ENCODE measurements around the gene STPG3. TPM values are rescaled to one million over a fixed set of nuclear protein-coding genes. Genes with fewer than 3 reads are reported as not detected.
"Not testable (repeated sequence)": the region's sequence is repeated elsewhere in the genome, so short reads cannot be mapped to it uniquely, and the experiment has no call there.

Gene STPG3
- total RNA-seq, 2 experiments from 2014 or later = not detected

- no peaks in the 10 kb centered on the region for H3K27me3 Mint-ChIP-seq (ENCODE audit: low read depth)
- no peak overlapping the region for H3K4me3 Mint-ChIP-seq
- H3K27ac Mint-ChIP-seq = no peak overlapping the region
- H3K9me3 Mint-ChIP-seq (ENCODE audit: insufficient read depth) = no peaks in the 10 kb centered on the region
- H3K36me3 Mint-ChIP-seq (ENCODE audit: low read depth) = peaks cover 8% of the 10 kb centered on the region
- ChIA-PET CTCF (interaction anchor here (1.0 to 4.4 kb wide), 2 partner anchors 12 to 16 kb away, joined by 4 to 32 read pairs; partner anchors contain the start of gene TUBB4B), POLR2A (interaction anchor here (4.4 to 5.5 kb wide), 2 partner anchors 8 to 11 kb away, joined by 14 to 87 read pairs; partner anchors contain the start of gene TUBB4B)
- DNase-seq = no peak
- H3K4me1 Mint-ChIP-seq (ENCODE audit: low read depth) = peaks cover 20% of the 10 kb centered on the region
- ATAC-seq = no peak
Measured at GRCh38 chr9:137252555-137253506, 1.7 kb downstream of the STPG3 start.

GRCh38 chr9:137253717-137254623, 2.9 kb downstream of the STPG3 start:
- ChIA-PET POLR2A (interaction anchor here (0.6 to 5.5 kb wide), 6 partner anchors 9 to 168 kb away, joined by 3 to 87 read pairs (median 4); partner anchors contain the start of genes MAN1B1 and TUBB4B), CTCF (interaction anchor here (0.9 to 4.4 kb wide), 4 partner anchors 9 to 225 kb away, joined by 3 to 32 read pairs (median 10); partner anchors contain the start of gene TUBB4B)
- no peaks in the 10 kb centered on the region for H3K27me3 Mint-ChIP-seq (ENCODE audit: low read depth)
- no peaks in the 10 kb centered on the region for H3K9me3 Mint-ChIP-seq (ENCODE audit: insufficient read depth)
- peak overlapping the region; percentile 79 for H3K4me3 Mint-ChIP-seq
- H3K36me3 Mint-ChIP-seq (ENCODE audit: low read depth) = peaks cover 12% of the 10 kb centered on the region
- H3K27ac Mint-ChIP-seq = peak overlapping the region; percentile 78
- ATAC-seq = no peak
- no peak for DNase-seq
- H3K4me1 Mint-ChIP-seq (ENCODE audit: low read depth) = peaks cover 20% of the 10 kb centered on the region

GRCh38 chr9:137254624-137255447, 3.8 kb downstream of the STPG3 start, which contains the start of gene NELFB:
Gene NELFB (plus strand): TSS chr9:137255327.
- ChIA-PET CTCF (interaction anchor here (0.9 to 4.4 kb wide), 4 partner anchors 9 to 226 kb away, joined by 3 to 32 read pairs (median 10); partner anchors contain the start of gene TUBB4B), POLR2A (interaction anchor here (0.6 to 5.5 kb wide), 8 partner anchors 10 to 168 kb away, joined by 3 to 87 read pairs (median 4); partner anchors contain the start of genes MAN1B1, TPRN and TUBB4B)
- Mint-ChIP-seq H3K4me3 (peak within 1 kb of the TSS; percentile 91), H3K27me3 (ENCODE audit: low read depth) (no peaks in the 10 kb centered on the region), H3K27ac (peak within 1 kb of the TSS; percentile 87), H3K4me1 (ENCODE audit: low read depth) (peaks cover 20% of the 10 kb centered on the region), H3K9me3 (ENCODE audit: insufficient read depth) (no peaks in the 10 kb centered on the region), H3K36me3 (ENCODE audit: low read depth) (peaks cover 17% of the 10 kb centered on the region)
- ATAC-seq = peak; percentile 91
- DNase-seq = peak; percentile 95

- H3K9me3 Mint-ChIP-seq (ENCODE audit: insufficient read depth) = no peaks in the 10 kb centered on the region
- peaks cover 17% of the 10 kb centered on the region for H3K36me3 Mint-ChIP-seq (ENCODE audit: low read depth)
- peak overlapping the region; percentile 87 for H3K27ac Mint-ChIP-seq
- DNase-seq (no peak), ATAC-seq (no peak)
- H3K27me3 Mint-ChIP-seq (ENCODE audit: low read depth) = no peaks in the 10 kb centered on the region
- H3K4me1 Mint-ChIP-seq (ENCODE audit: low read depth) = peaks cover 20% of the 10 kb centered on the region
- H3K4me3 Mint-ChIP-seq = peak overlapping the region; percentile 91
- POLR2A ChIA-PET = interaction anchor here (0.6 to 5.5 kb wide), 7 partner anchors 11 to 169 kb away, joined by 3 to 87 read pairs (median 4); partner anchors contain the start of genes MAN1B1, TPRN and TUBB4B
- CTCF ChIA-PET = interaction anchor here (1.0 to 4.4 kb wide), 5 partner anchors 10 to 27 kb away, joined by 3 to 32 read pairs (median 5); partner anchors contain the start of gene TUBB4B
Measured at GRCh38 chr9:137255448-137256114, 4.5 kb downstream of the STPG3 start.

- ChIA-PET CTCF (interaction anchor here (1.0 to 4.4 kb wide), 3 partner anchors 16 to 26 kb away, joined by 3 to 32 read pairs (median 5); partner anchors contain the start of gene TUBB4B), POLR2A (interaction anchor here (0.6 to 5.5 kb wide), 4 partner anchors 12 to 24 kb away, joined by 3 to 87 read pairs (median 8); partner anchors contain the start of gene TUBB4B)
- Mint-ChIP-seq H3K4me3 (peak overlapping the region; percentile 91), H3K9me3 (ENCODE audit: insufficient read depth) (no peaks in the 10 kb centered on the region), H3K27ac (peak overlapping the region; percentile 25), H3K27me3 (ENCODE audit: low read depth) (no peaks in the 10 kb centered on the region), H3K4me1 (ENCODE audit: low read depth) (peaks cover 20% of the 10 kb centered on the region), H3K36me3 (ENCODE audit: low read depth) (peaks cover 18% of the 10 kb centered on the region)
- DNase-seq (no peak), ATAC-seq (no peak)
Measured at GRCh38 chr9:137256362-137256761, 5.3 kb downstream of the STPG3 start.

GRCh38 chr9:137256856-137257255, 5.8 kb downstream of the STPG3 start:
- H3K4me3 Mint-ChIP-seq = peak overlapping the region; percentile 91
- ChIA-PET POLR2A (interaction anchor here (1.0 to 5.5 kb wide), 3 partner anchors 12 to 20 kb away, joined by 3 to 87 read pairs (median 14); partner anchors contain the start of gene TUBB4B), CTCF (interaction anchor here (1.0 to 4.4 kb wide), 3 partner anchors 16 to 26 kb away, joined by 3 to 32 read pairs (median 5); partner anchors contain the start of gene TUBB4B)
- peaks cover 23% of the 10 kb centered on the region for H3K36me3 Mint-ChIP-seq (ENCODE audit: low read depth)
- ATAC-seq (no peak), DNase-seq (no peak)
- H3K27me3 Mint-ChIP-seq (ENCODE audit: low read depth) = no peaks in the 10 kb centered on the region
- no peaks in the 10 kb centered on the region for H3K9me3 Mint-ChIP-seq (ENCODE audit: insufficient read depth)
- peaks cover 20% of the 10 kb centered on the region for H3K4me1 Mint-ChIP-seq (ENCODE audit: low read depth)
- no peak overlapping the region for H3K27ac Mint-ChIP-seq

GRCh38 chr9:137262173-137262908, 11.3 kb downstream of the STPG3 start:
- H3K4me1 Mint-ChIP-seq (ENCODE audit: low read depth); H3K9me3 Mint-ChIP-seq (ENCODE audit: insufficient read depth); DNase-seq; H3K4me3 Mint-ChIP-seq; H3K27ac Mint-ChIP-seq; ATAC-seq; POLR2A ChIA-PET; H3K27me3 Mint-ChIP-seq (ENCODE audit: low read depth): not testable (repeated sequence)
- CTCF ChIA-PET = interaction anchor here (1.8 kb wide), 1 partner anchor 15 kb away, joined by 6 read pairs; the partner anchor contains the start of gene TOR4A
- H3K36me3 Mint-ChIP-seq (ENCODE audit: low read depth) = peaks cover 22% of the 10 kb centered on the region

- ATAC-seq = no peak
- CTCF ChIA-PET = no interaction called here
- H3K36me3 Mint-ChIP-seq (ENCODE audit: low read depth) = peaks cover 28% of the 10 kb centered on the region
Measured at GRCh38 chr9:137262909-137263285, 11.8 kb downstream of the STPG3 start.

GRCh38 chr9:137263506-137263905, 12.4 kb downstream of the STPG3 start:
- Mint-ChIP-seq H3K27ac (no peak overlapping the region), H3K4me3 (no peak overlapping the region), H3K36me3 (ENCODE audit: low read depth) (peaks cover 31% of the 10 kb centered on the region), H3K27me3 (ENCODE audit: low read depth) (no peaks in the 10 kb centered on the region), H3K9me3 (ENCODE audit: insufficient read depth) (no peaks in the 10 kb centered on the region), H3K4me1 (ENCODE audit: low read depth) (peaks cover 3% of the 10 kb centered on the region)
- CTCF ChIA-PET = no interaction called here
- DNase-seq = no peak
- no peak for ATAC-seq
- POLR2A ChIA-PET = interaction anchor here (0.7 kb wide), 1 partner anchor 549 kb away, joined by 3 read pairs; no protein-coding TSS in a partner anchor

More at GRCh38 chr9:137262909-137263285, 11.8 kb downstream of the STPG3 start:
- no peaks in the 10 kb centered on the region for H3K9me3 Mint-ChIP-seq (ENCODE audit: insufficient read depth)
- no peak overlapping the region for H3K27ac Mint-ChIP-seq
- peaks cover 3% of the 10 kb centered on the region for H3K4me1 Mint-ChIP-seq (ENCODE audit: low read depth)
- no peak overlapping the region for H3K4me3 Mint-ChIP-seq
- no peaks in the 10 kb centered on the region for H3K27me3 Mint-ChIP-seq (ENCODE audit: low read depth)
- DNase-seq = no peak
- POLR2A ChIA-PET = no interaction called here
